Ramos (cell line): ENCODE results near the gene TEKTIP1.

Source experiments
- in situ Hi-C: fragments of 300-500 bp; cut with MboI; formaldehyde crosslinking; loops from one replicate; pipeline ENCODE4 v1.14.3; 2022; ENCODE audit warnings: low sequenced_read_pairs; ENCODE audit not compliant: unreplicated experiment

TEKTIP1 gene

GRCh38 chr19:3538965-3539755 lies at the start of gene TEKTIP1:
TSS of gene TEKTIP1 (plus strand) at chr19:3539174. CDS start at chr19:3539178, 4 bp downstream.
- in situ Hi-C loops, result no loop called here

- in situ Hi-C loops, result no loop called here
Measured at GRCh38 chr19:3491396-3492119, 47.4 kb upstream of the TEKTIP1 start.

GRCh38 chr19:3492131-3492839 lies 46.7 kb upstream of the TEKTIP1 start:
- in situ Hi-C loops, result no loop called here

- in situ Hi-C loops, result no loop called here
Measured at GRCh38 chr19:3492919-3493318, 46.1 kb upstream of the TEKTIP1 start.

- in situ Hi-C loops, result no loop called here
Measured at GRCh38 chr19:3493651-3494050, 45.3 kb upstream of the TEKTIP1 start.

GRCh38 chr19:3494051-3494450 lies 44.9 kb upstream of the TEKTIP1 start:
- in situ Hi-C loops, result no loop called here

GRCh38 chr19:3494559-3494958 lies 44.4 kb upstream of the TEKTIP1 start:
- in situ Hi-C loops, result no loop called here

- in situ Hi-C loops, result no loop called here
Measured at GRCh38 chr19:3496392-3497273, 42.3 kb upstream of the TEKTIP1 start.

- in situ Hi-C loops, result no loop called here
Measured at GRCh38 chr19:3497757-3498520, 41.0 kb upstream of the TEKTIP1 start.

GRCh38 chr19:3499738-3500428 lies 39.1 kb upstream of the TEKTIP1 start:
- in situ Hi-C loops, result no loop called here

GRCh38 chr19:3500429-3501101 lies 38.4 kb upstream of the TEKTIP1 start, which contains the start of gene DOHH:
TSS of gene DOHH (minus strand) at chr19:3500674. CDS start at chr19:3496814, 3,860 bp downstream.
- in situ Hi-C loops, result no loop called here

- in situ Hi-C loops, result no loop called here
Measured at GRCh38 chr19:3501780-3502179, 37.2 kb upstream of the TEKTIP1 start.

- in situ Hi-C loops, result no loop called here
Measured at GRCh38 chr19:3503036-3503572, 35.9 kb upstream of the TEKTIP1 start.

GRCh38 chr19:3504735-3505134 lies 34.2 kb upstream of the TEKTIP1 start:
- in situ Hi-C loops, result no loop called here

- in situ Hi-C loops, result no loop called here
Measured at GRCh38 chr19:3505598-3506383, 33.2 kb upstream of the TEKTIP1 start, which contains the start of gene FZR1. TSS of gene FZR1 (plus strand) at chr19:3506311. CDS start at chr19:3522990, 16,679 bp downstream.

GRCh38 chr19:3506384-3507340 lies 32.3 kb upstream of the TEKTIP1 start:
- in situ Hi-C loops, result no loop called here
